Body of pancreas (tissue), 2 donors: ENCODE results near the gene ODAD4. TPM values are rescaled to one million over a fixed set of nuclear protein-coding genes. Genes with fewer than 3 reads are reported as not detected.

Source experiments
- total RNA-seq, 2 donors: library from RNA; depleted of rRNA; stranded (reverse); fragments of >200 nt; gene quantifications; one replicate each; pipeline ENCODE4 v1.1.0, GENCODE V29; 2016

The ODAD4 gene
- total RNA-seq, 2 donors from 2014 or later, result 0.26 to 0.66 TPM

Other genes starting within 250 kb of the ODAD4 start
- 100 to 1,000 TPM in 1 of 2 donors, 10 to 100 TPM in 1; 99.5 to 120 TPM for gene EIF1, start 241.7 kb upstream of the ODAD4 start, total RNA-seq
- not detected for gene GAST, start 218.3 kb upstream of the ODAD4 start, total RNA-seq
- 1 to 10 TPM in 1 of 2 donors, under 1 TPM in 1; 0.52 to 1.3 TPM for gene HAP1, start 196.0 kb upstream of the ODAD4 start, total RNA-seq
- gene JUP, start 143.9 kb upstream of the ODAD4 start, total RNA-seq, result 10 to 100 TPM; 67.9 to 85.4 TPM
- gene P3H4, start 118.7 kb upstream of the ODAD4 start, total RNA-seq, result 10 to 100 TPM; 18.4 to 22.7 TPM
- 10 to 100 TPM; 22.3 to 33.6 TPM for gene FKBP10, start 117.6 kb upstream of the ODAD4 start, total RNA-seq
- 10 to 100 TPM; 43.1 to 46.5 TPM for gene NT5C3B, start 94.4 kb upstream of the ODAD4 start, total RNA-seq
- gene KLHL10, start 92.8 kb upstream of the ODAD4 start, total RNA-seq, result not detected
- 10 to 100 TPM; 15.2 to 16.3 TPM for gene KLHL11, start 65.2 kb upstream of the ODAD4 start, total RNA-seq
- 10 to 100 TPM; 39.2 to 59.0 TPM for gene ACLY, start 11.7 kb upstream of the ODAD4 start, total RNA-seq
- 10 to 100 TPM; 36.3 to 70.2 TPM for gene CNP, start 36.2 kb downstream of the ODAD4 start, total RNA-seq
- 10 to 100 TPM; 32.4 to 43.5 TPM for gene DNAJC7, start 86.8 kb downstream of the ODAD4 start, total RNA-seq
- 10 to 100 TPM; 17.1 to 19.2 TPM for gene NKIRAS2, start 89.5 kb downstream of the ODAD4 start, total RNA-seq
- gene C17orf113, start 120.0 kb downstream of the ODAD4 start, total RNA-seq, result 1 to 10 TPM; 1.6 to 4.4 TPM
- gene ZNF385C, start 167.9 kb downstream of the ODAD4 start, total RNA-seq, result 1 to 10 TPM in 1 of 2 donors, not detected in 1; 1.3 TPM
- 10 to 100 TPM in 1 of 2 donors, 1 to 10 TPM in 1; 5.7 to 19.1 TPM for gene DHX58, start 182.1 kb downstream of the ODAD4 start, total RNA-seq
- 10 to 100 TPM; 50.6 to 58.7 TPM for gene KAT2A, start 190.8 kb downstream of the ODAD4 start, total RNA-seq
- gene HSPB9, start 192.2 kb downstream of the ODAD4 start, total RNA-seq, result 1 to 10 TPM in 1 of 2 donors, not detected in 1; 1.8 TPM
- 10 to 100 TPM; 21.1 to 37.1 TPM for gene RAB5C, start 224.4 kb downstream of the ODAD4 start, total RNA-seq